ENCODE results near the gene HPRT1.
"Not testable (repeated sequence)": the region's sequence is repeated elsewhere in the genome, so short reads cannot be mapped to it uniquely, and the experiment has no call there.

The HPRT1 gene

DNA sequence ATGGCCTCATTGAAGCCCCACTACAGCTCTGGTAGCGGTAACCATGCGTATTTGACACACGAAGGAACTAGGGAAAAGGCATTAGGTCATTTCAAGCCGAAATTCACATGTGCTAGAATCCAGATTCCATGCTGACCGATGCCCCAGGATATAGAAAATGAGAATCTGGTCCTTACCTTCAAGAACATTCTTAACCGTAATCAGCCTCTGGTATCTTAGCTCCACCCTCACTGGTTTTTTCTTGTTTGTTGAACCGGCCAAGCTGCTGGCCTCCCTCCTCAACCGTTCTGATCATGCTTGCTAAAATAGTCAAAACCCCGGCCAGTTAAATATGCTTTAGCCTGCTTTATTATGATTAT lies 876 bp downstream of the HPRT1 start:
- Histone ChIP-seq H2AFZ (ENCODE audit: low read depth) (peak overlapping the region; percentile 49; the same call in 1 of the 2 replicates), H3K36me3 (ENCODE audit: insufficient read depth) (no peaks in the 10 kb centered on the region), H3K4me1 (ENCODE audit: low read depth, poor library complexity, severe bottlenecking) (peaks cover 18% of the 10 kb centered on the region), H3K4me2 (peak overlapping the region; percentile 70), H4K20me1 (ENCODE audit: insufficient read depth) (no peaks in the 10 kb centered on the region), H3K4me3 (IDR thresholded peaks at IDR 0.05; ENCODE audit: insufficient read depth, low read depth, low read length) (no peak overlapping the region), H3K79me2 (ENCODE audit: insufficient read depth, low read depth) (peaks cover 49% of the 10 kb centered on the region), H3K27ac (peak overlapping the region; percentile 81), H3K27me3 (ENCODE audit: insufficient read depth, low read depth) (no peaks in the 10 kb centered on the region), H3K9ac (peak overlapping the region; percentile 89; the same call in 1 of the 2 replicates)
- TF ChIP-seq, protein P1, sequence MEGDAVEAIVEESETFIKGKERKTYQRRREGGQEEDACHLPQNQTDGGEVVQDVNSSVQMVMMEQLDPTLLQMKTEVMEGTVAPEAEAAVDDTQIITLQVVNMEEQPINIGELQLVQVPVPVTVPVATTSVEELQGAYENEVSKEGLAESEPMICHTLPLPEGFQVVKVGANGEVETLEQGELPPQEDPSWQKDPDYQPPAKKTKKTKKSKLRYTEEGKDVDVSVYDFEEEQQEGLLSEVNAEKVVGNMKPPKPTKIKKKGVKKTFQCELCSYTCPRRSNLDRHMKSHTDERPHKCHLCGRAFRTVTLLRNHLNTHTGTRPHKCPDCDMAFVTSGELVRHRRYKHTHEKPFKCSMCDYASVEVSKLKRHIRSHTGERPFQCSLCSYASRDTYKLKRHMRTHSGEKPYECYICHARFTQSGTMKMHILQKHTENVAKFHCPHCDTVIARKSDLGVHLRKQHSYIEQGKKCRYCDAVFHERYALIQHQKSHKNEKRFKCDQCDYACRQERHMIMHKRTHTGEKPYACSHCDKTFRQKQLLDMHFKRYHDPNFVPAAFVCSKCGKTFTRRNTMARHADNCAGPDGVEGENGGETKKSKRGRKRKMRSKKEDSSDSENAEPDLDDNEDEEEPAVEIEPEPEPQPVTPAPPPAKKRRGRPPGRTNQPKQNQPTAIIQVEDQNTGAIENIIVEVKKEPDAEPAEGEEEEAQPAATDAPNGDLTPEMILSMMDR (conservative IDR thresholded peaks at IDR 0.05; ENCODE audit: low read depth, low read length): no peak

DNA sequence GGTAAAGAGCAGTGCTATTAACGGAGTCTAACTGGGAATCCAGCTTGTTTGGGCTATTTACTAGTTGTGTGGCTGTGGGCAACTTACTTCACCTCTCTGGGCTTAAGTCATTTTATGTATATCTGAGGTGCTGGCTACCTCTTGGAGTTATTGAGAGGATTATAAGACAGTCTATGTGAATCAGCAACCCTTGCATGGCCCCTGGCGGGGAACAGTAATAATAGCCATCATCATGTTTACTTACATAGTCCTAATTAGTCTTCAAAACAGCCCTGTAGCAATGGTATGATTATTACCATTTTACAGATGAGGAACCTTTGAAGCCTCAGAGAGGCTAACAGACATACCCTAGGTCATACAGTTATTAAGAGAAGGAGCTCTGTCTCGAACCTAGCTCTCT lies 1.5 kb downstream of the HPRT1 start:
- TF ChIP-seq, protein P1 (conservative IDR thresholded peaks at IDR 0.05; ENCODE audit: low read depth, low read length): no peak
- H3K79me2 ChIP-seq (ENCODE audit: insufficient read depth, low read depth): peaks cover 51% of the 10 kb centered on the region
- peaks cover 24% of the 10 kb centered on the region for H3K4me1 ChIP-seq (ENCODE audit: low read depth, poor library complexity, severe bottlenecking)
- H3K4me3 ChIP-seq (IDR thresholded peaks at IDR 0.05; ENCODE audit: insufficient read depth, low read depth, low read length): no peak overlapping the region
- peak overlapping the region; percentile 70 for H3K4me2 ChIP-seq
- H2AFZ ChIP-seq (ENCODE audit: low read depth): no peak overlapping the region
- peak overlapping the region; percentile 89; the same call in 1 of the 2 replicates for H3K9ac ChIP-seq
- no peaks in the 10 kb centered on the region for H4K20me1 ChIP-seq (ENCODE audit: insufficient read depth)
- H3K27me3 ChIP-seq (ENCODE audit: insufficient read depth, low read depth): no peaks in the 10 kb centered on the region
- H3K36me3 ChIP-seq (ENCODE audit: insufficient read depth): no peaks in the 10 kb centered on the region
- H3K27ac ChIP-seq: no peak overlapping the region

DNA sequence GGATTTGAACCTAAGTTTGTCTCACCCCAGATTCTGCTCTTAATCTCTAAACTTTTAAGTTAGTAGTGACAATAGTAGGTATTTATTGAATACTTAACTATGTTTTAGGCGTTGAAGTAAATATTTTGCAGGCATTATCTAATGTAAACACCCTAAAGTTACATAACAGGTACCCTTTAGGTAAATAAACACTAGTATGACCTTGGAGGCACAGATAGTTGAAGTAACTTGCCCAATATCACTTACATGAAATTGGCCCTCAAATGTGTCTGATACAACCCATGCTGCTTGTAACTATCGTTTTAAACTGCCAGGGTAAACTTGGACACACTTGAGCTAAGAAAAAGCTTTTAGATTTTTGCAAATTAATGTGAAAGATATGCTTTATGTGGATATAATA lies 3.0 kb downstream of the HPRT1 start:
- no peak overlapping the region for H3K4me3 ChIP-seq (IDR thresholded peaks at IDR 0.05; ENCODE audit: insufficient read depth, low read depth, low read length)
- H3K9ac ChIP-seq: no peak overlapping the region
- H3K79me2 ChIP-seq (ENCODE audit: insufficient read depth, low read depth): peaks cover 55% of the 10 kb centered on the region
- TF ChIP-seq, protein P1 (conservative IDR thresholded peaks at IDR 0.05; ENCODE audit: low read depth, low read length): no peak
- H3K27me3 ChIP-seq (ENCODE audit: insufficient read depth, low read depth): no peaks in the 10 kb centered on the region
- peaks cover 25% of the 10 kb centered on the region for H3K4me1 ChIP-seq (ENCODE audit: low read depth, poor library complexity, severe bottlenecking)
- H3K27ac ChIP-seq: no peak overlapping the region
- no peak overlapping the region for H3K4me2 ChIP-seq
- no peak overlapping the region for H2AFZ ChIP-seq (ENCODE audit: low read depth)
- no peaks in the 10 kb centered on the region for H4K20me1 ChIP-seq (ENCODE audit: insufficient read depth)
- H3K36me3 ChIP-seq (ENCODE audit: insufficient read depth): no peaks in the 10 kb centered on the region

DNA sequence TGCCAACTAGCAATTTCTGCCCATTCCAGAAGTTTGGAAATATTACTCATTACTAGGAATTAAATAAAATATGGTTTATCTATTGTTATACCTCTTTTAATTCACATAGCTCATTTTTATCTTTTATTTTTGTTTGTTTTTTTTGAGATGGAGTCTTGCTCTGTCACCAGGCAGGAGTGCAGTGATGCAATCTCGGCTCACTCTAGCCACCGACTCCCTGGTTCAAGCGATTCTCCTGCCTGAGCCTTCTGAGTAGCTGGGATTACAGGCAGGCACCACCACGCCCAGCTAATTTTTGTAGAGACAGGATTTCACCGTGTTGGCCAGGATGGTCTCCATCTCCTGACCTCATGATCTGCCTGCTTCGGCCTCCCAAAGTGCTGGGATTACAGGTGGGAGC lies 4.5 kb downstream of the HPRT1 start:
- H3K4me1 ChIP-seq (ENCODE audit: low read depth, poor library complexity, severe bottlenecking): peaks cover 25% of the 10 kb centered on the region
- not testable (repeated sequence) for H3K36me3 ChIP-seq (ENCODE audit: insufficient read depth); H3K4me3 ChIP-seq (IDR thresholded peaks at IDR 0.05; ENCODE audit: insufficient read depth, low read depth, low read length); H4K20me1 ChIP-seq (ENCODE audit: insufficient read depth); H3K27me3 ChIP-seq (ENCODE audit: insufficient read depth, low read depth); H3K4me2 ChIP-seq; H2AFZ ChIP-seq (ENCODE audit: low read depth); H3K9ac ChIP-seq; H3K27ac ChIP-seq
- peaks cover 55% of the 10 kb centered on the region for H3K79me2 ChIP-seq (ENCODE audit: insufficient read depth, low read depth)

DNA sequence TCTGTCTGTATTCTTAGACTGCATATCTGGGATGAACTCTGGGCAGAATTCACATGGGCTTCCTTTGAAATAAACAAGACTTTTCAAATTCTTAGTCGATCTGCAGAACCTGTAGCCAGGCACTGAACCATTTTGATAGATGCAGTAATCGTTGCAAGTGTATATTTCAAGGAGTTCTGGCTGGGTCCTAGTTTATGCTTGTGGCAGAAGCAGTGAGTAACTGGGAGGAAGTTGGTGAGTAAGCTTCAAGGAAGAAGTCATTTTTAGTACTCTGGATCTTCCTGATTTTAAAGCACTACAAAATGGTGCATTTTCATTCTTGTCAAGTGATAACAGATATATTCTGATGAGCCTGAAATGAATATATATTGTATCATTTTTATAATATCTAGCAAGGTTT lies 9.5 kb downstream of the HPRT1 start:
- no peaks in the 10 kb centered on the region for H4K20me1 ChIP-seq (ENCODE audit: insufficient read depth)
- H3K79me2 ChIP-seq (ENCODE audit: insufficient read depth, low read depth): peaks cover 25% of the 10 kb centered on the region
- no peak overlapping the region for H3K9ac ChIP-seq
- TF ChIP-seq, protein P1 (conservative IDR thresholded peaks at IDR 0.05; ENCODE audit: low read depth, low read length): no peak
- H3K27me3 ChIP-seq (ENCODE audit: insufficient read depth, low read depth): no peaks in the 10 kb centered on the region
- no peak overlapping the region for H3K4me3 ChIP-seq (IDR thresholded peaks at IDR 0.05; ENCODE audit: insufficient read depth, low read depth, low read length)
- H3K27ac ChIP-seq: no peak overlapping the region
- H3K36me3 ChIP-seq (ENCODE audit: insufficient read depth): no peaks in the 10 kb centered on the region
- H3K4me2 ChIP-seq: no peak overlapping the region
- peaks cover 22% of the 10 kb centered on the region for H3K4me1 ChIP-seq (ENCODE audit: low read depth, poor library complexity, severe bottlenecking)
- no peak overlapping the region for H2AFZ ChIP-seq (ENCODE audit: low read depth)

All from KMS-11 (cell line).